Lung (tissue), 12 donors: Measurements from ENCODE around the gene THEMIS2. TPM values are rescaled to one million over a fixed set of nuclear protein-coding genes. Genes with fewer than 3 reads are reported as not detected.
A peak's percentile ranks its signal among the peaks of the same experiment; 100 is the strongest.

Experiments used
- ATAC-seq: fragments of 200-7000 bp; cut with Tn5 transposase; one replicate; pipeline ENCODE4 v1.9.1; 2020; ENCODE audit warnings: moderate number of reproducible peaks; ENCODE audit not compliant: insufficient read depth, low FRiP score
- DNase-seq, 3 donors: peaks; one replicate each; pipeline ENCODE4 v3.0.0-alpha.2; 2013 to 2017
- H3K27ac ChIP-seq, 2 donors: one replicate each; pipeline ENCODE4 v1.5.1; 2013; ENCODE audit warnings: mild to moderate bottlenecking in 2 of 2, moderate library complexity in 2 of 2, control low read depth in 1 of 2, inconsistent platforms in 1 of 2, low read depth in 1 of 2, low read length in 1 of 2
- H3K27me3 ChIP-seq, 3 donors: one replicate each; pipeline ENCODE4 v1.5.1; 2013; ENCODE audit warnings: low read length in 2 of 3; ENCODE audit not compliant: control insufficient read depth in 3 of 3, insufficient read depth in 3 of 3
- H3K36me3 ChIP-seq, 4 donors: one replicate each; pipeline ENCODE4 v1.5.1; 2013; ENCODE audit warnings: low read length in 4 of 4, mild to moderate bottlenecking in 1 of 4, moderate library complexity in 1 of 4; ENCODE audit not compliant: control insufficient read depth in 4 of 4, insufficient read depth in 4 of 4
- H3K4me1 ChIP-seq, 5 donors: one replicate each; pipeline ENCODE4 v1.5.1; 2013; ENCODE audit warnings: low read length in 5 of 5, mild to moderate bottlenecking in 2 of 5, moderate library complexity in 1 of 5; ENCODE audit not compliant: control insufficient read depth in 5 of 5, insufficient read depth in 5 of 5
- H3K4me3 ChIP-seq: one replicate; pipeline ENCODE4 v1.5.1; 2013; ENCODE audit warnings: mild to moderate bottlenecking, control low read depth, moderate library complexity
- H3K9ac ChIP-seq, 2 donors: one replicate each; pipeline ENCODE4 v1.5.1; 2013; ENCODE audit warnings: low read length in 2 of 2, control low read depth in 1 of 2; ENCODE audit not compliant: insufficient read depth in 1 of 2
- H3K9me3 ChIP-seq, 4 donors: one replicate each; pipeline ENCODE4 v1.5.1; 2013; ENCODE audit warnings: low read length in 3 of 4, mild to moderate bottlenecking in 1 of 4, moderate library complexity in 1 of 4; ENCODE audit not compliant: control insufficient read depth in 4 of 4, insufficient read depth in 3 of 4
- WGBS, 2 donors: extraction: QIAGEN DNeasy Blood & Tissue Kit; methylation state at CpG; one replicate each; pipeline ENCODE4 v1.1.7; 2013; 5-methylcytosine and 5-hydroxymethylcytosine counted together
- polyA plus RNA-seq, 2 donors: library from polyadenylated mRNA; stranded (reverse); fragments of 200-250 nt; gene quantifications; one replicate each; pipeline ENCODE4 v1.2.1, GENCODE V29; 2013
- total RNA-seq, 2 donors: library from RNA; depleted of rRNA in 1 of 2; stranded (reverse); fragments of >200 nt in 1 of 2; gene quantifications; one replicate each; pipeline ENCODE4 v1.2.1, GENCODE V29; 2014 to 2021
- TF ChIP-seq, protein P1 (sequence below): IDR thresholded peaks from 2 replicates; pipeline ENCODE4 v1.5.1; 2012; ENCODE audit warnings: mild to moderate bottlenecking; ENCODE audit errors: control extremely low read depth, extremely low read depth
- donor health status: control.
- donor health status: control.
- donor health status: Bipolar disorder and iron deficiency.
- donor health status: healthy.
- donor health status: DM: yes; HTN: yes; CAD: no.

THEMIS2 gene
- total and polyA plus RNA-seq, 4 donors, result 21.3 to 153 (median 71.8) TPM

DNA sequence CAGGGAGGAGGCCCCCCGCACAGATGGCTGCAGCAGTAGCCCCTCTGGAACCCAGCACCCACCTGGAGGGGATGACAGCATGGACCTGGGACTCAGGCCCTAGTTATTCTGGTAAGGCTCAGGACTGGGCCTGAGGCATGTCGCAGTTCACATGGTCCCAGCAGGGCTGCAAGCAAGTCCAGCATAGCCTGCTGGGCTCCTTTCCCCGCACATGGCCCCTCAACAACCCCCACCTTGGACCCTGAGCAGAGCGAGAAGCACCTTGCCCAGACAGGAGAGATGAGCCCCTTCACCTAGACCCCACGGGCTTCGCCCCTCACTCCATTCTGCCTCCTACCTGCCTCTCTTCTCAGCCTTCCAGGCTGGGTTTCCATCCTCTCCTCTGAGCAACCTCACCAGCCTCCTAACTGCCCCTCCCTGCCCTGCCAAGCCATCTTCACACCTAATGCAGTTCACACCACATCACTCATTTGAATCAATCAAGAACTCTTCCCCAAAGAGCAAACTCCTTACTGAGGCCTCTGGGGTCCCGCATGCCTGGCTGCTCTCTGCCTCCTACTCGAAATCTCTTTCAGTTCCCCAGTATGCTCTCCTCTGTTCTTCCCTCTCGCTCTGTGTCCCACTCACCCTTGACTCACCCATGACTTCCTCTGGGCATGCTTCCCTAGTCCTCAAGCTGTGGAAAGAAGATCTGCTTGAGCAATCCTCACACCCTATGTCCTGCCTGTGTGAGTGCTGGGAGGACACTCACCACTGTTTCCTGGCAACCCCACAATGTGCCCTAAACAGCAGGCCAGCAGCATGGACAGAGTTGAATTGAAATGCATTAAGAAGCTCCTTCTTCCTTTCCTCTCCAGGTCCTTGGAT, 9.4 kb upstream of the THEMIS2 start:
- ATAC-seq (peak; percentile 77), DNase-seq (peak; percentile 67 to 82 (median 69))
- H3K27ac ChIP-seq, result peak overlapping the region in 1 of 2 donors; percentile 81
- no peaks in the 10 kb centered on the region for H3K9me3 ChIP-seq
- 73 to 78% methylated on average over 9 of the region's 9 CpGs for WGBS, 2 donors
- H3K9ac ChIP-seq, result no peak overlapping the region
- no peaks in the 10 kb centered on the region for H3K36me3 ChIP-seq
- TF ChIP-seq, protein P1, sequence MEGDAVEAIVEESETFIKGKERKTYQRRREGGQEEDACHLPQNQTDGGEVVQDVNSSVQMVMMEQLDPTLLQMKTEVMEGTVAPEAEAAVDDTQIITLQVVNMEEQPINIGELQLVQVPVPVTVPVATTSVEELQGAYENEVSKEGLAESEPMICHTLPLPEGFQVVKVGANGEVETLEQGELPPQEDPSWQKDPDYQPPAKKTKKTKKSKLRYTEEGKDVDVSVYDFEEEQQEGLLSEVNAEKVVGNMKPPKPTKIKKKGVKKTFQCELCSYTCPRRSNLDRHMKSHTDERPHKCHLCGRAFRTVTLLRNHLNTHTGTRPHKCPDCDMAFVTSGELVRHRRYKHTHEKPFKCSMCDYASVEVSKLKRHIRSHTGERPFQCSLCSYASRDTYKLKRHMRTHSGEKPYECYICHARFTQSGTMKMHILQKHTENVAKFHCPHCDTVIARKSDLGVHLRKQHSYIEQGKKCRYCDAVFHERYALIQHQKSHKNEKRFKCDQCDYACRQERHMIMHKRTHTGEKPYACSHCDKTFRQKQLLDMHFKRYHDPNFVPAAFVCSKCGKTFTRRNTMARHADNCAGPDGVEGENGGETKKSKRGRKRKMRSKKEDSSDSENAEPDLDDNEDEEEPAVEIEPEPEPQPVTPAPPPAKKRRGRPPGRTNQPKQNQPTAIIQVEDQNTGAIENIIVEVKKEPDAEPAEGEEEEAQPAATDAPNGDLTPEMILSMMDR, result no peak
- no peak overlapping the region for H3K4me3 ChIP-seq
- peaks cover 0 to 13% (median 0%) of the 10 kb centered on the region in 5 donors for H3K4me1 ChIP-seq
- H3K27me3 ChIP-seq, result no peaks in the 10 kb centered on the region

DNA sequence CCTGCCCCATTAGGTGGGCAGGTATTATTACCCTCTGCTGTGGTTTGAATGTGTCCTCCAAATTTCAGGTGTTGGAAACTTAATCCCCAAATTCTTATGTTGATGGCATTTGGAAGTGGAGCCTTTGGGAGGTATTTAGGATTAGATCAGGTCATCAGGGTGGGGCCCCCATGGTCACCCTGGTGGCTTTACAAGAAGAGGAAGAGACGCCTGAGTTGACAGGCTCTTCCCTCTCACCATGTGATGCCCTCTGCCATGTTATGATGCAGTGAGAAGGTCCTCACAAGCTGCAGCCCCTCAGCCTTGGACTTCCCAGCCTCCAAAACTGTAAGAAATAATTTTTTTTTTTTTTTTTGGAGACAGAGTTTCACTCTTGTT, 8.8 kb upstream of the THEMIS2 start:
- Histone ChIP-seq H3K27me3 (no peaks in the 10 kb centered on the region), H3K4me3 (no peak overlapping the region), H3K4me1 (peaks cover 0 to 8% (median 0%) of the 10 kb centered on the region in 5 donors), H3K36me3 (no peaks in the 10 kb centered on the region), H3K9ac (no peak overlapping the region), H3K9me3 (no peaks in the 10 kb centered on the region), H3K27ac (peak overlapping the region in 1 of 2 donors; percentile 35)
- WGBS, 2 donors, result 27 to 66% methylated on average over 1 of the region's 1 CpG
- DNase-seq (no peak), ATAC-seq (peak; percentile 19)
- TF ChIP-seq, protein P1, result no peak

DNA sequence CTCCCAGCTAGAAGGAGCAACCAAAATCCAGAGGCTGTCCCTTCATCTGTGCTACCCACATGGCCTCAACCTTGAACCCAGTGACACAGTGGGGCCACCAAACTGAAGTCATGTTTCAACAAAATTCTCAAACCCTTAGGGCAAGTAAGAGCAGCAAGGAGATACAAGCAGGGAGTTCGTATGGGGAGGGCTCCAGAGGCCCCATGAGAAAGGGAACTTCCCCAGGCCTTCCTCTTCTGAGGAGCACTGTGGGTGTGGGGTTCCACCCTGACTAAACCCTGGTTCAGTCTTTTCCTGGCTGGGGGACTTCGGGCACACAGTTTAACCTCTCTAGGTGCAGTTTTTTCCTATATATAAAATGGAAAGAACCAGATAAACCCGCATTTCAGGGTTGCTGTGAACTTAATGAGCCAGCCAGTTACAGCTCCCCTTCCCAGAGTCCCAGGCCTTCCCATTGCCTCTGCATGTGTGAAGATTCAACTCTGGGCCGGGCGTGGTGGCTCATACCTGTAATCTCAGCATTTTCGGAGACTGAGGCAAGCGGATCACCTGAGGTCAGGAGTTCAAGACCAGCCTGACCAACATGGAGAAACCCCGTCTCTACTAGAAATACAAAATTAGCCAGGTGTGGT, 8.0 kb upstream of the THEMIS2 start:
- H3K36me3 ChIP-seq, result no peaks in the 10 kb centered on the region
- WGBS, 2 donors, result 72 to 76% methylated on average over 8 of the region's 8 CpGs
- peak overlapping the region in 1 of 2 donors; percentile 75 for H3K27ac ChIP-seq
- DNase-seq (no peak), ATAC-seq (no peak)
- H3K4me3 ChIP-seq, result no peak overlapping the region
- no peaks in the 10 kb centered on the region for H3K27me3 ChIP-seq
- no peaks in the 10 kb centered on the region for H3K9me3 ChIP-seq
- no peak overlapping the region for H3K9ac ChIP-seq
- TF ChIP-seq, protein P1, result no peak
- peaks cover 0 to 9% (median 0%) of the 10 kb centered on the region in 5 donors for H3K4me1 ChIP-seq
